PFSK-1 (cell line): ENCODE results near the gene SSH2.

Source experiments
- FOXP2 ChIP-seq: optimal IDR thresholded peaks from 2 replicates; pipeline ENCODE3; 2011; ENCODE audit warnings: borderline replicate concordance, control low read depth, inconsistent platforms; ENCODE audit not compliant: insufficient read depth; ENCODE audit errors: extremely low read length, extremely low read depth
- POLR2AphosphoS5 ChIP-seq: IDR thresholded peaks from 2 replicates; pipeline ENCODE4 v1.6.1; 2012; ENCODE audit warnings: low read depth, mild to moderate bottlenecking, control low read depth, low read length, moderate library complexity
- TAF1 ChIP-seq: IDR thresholded peaks from 2 replicates; pipeline ENCODE4 v1.6.1; 2012; ENCODE audit warnings: low read length, control low read depth, borderline replicate concordance; ENCODE audit not compliant: insufficient read depth
- TF ChIP-seq, protein P1 (sequence below), 2 experiments: IDR thresholded peaks; 2 replicates each; pipeline versions ENCODE4 v1.6.1 to v1.8.0; 2011 to 2012; ENCODE audit warnings: low read depth in 2 of 2, low read length in 2 of 2, control low read depth in 1 of 2, inconsistent platforms in 1 of 2, mild to moderate bottlenecking in 1 of 2, moderate library complexity in 1 of 2; ENCODE audit not compliant: insufficient read depth in 1 of 2

DNA sequence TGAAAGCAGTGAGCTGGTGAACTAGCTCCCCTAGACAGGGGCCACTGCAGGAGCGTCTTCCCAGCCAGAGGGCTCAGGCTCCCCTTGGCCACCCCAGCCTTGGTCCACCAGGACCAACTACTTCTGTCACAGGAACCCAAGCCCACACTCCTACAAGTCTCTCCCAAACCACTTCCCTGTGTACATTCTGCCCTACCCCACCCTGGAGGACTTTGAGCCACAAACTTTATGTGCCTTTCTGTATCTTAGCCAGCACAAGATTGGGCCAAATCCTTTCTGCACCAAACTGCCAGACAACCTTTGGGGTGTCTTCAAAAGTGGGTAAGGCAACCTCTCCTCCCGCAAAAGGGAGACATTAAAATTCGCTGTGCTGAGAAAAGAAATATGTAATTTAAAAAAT lies 43.0 kb upstream of the SSH2 start:
- TF ChIP-seq FOXP2 (no peak), TAF1 (no peak), POLR2AphosphoS5 (no peak)
- TF ChIP-seq, protein P1, sequence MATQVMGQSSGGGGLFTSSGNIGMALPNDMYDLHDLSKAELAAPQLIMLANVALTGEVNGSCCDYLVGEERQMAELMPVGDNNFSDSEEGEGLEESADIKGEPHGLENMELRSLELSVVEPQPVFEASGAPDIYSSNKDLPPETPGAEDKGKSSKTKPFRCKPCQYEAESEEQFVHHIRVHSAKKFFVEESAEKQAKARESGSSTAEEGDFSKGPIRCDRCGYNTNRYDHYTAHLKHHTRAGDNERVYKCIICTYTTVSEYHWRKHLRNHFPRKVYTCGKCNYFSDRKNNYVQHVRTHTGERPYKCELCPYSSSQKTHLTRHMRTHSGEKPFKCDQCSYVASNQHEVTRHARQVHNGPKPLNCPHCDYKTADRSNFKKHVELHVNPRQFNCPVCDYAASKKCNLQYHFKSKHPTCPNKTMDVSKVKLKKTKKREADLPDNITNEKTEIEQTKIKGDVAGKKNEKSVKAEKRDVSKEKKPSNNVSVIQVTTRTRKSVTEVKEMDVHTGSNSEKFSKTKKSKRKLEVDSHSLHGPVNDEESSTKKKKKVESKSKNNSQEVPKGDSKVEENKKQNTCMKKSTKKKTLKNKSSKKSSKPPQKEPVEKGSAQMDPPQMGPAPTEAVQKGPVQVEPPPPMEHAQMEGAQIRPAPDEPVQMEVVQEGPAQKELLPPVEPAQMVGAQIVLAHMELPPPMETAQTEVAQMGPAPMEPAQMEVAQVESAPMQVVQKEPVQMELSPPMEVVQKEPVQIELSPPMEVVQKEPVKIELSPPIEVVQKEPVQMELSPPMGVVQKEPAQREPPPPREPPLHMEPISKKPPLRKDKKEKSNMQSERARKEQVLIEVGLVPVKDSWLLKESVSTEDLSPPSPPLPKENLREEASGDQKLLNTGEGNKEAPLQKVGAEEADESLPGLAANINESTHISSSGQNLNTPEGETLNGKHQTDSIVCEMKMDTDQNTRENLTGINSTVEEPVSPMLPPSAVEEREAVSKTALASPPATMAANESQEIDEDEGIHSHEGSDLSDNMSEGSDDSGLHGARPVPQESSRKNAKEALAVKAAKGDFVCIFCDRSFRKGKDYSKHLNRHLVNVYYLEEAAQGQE (IDR thresholded peaks at IDR 0.05; ENCODE audit: insufficient read depth in 1 of 2, low read depth in 2 of 2, low read length in 2 of 2): no peak
